ENCODE results near the gene SPATA33. TPM values are rescaled to one million over a fixed set of nuclear protein-coding genes. Genes with fewer than 3 reads are reported as not detected.
"Not testable (repeated sequence)": the region's sequence is repeated elsewhere in the genome, so short reads cannot be mapped to it uniquely, and the experiment has no call there.

SPATA33 gene
- total RNA-seq, 1 donor from 2014 or later: 13.8 TPM

GRCh38 chr16:89697616-89698331, 40.1 kb downstream of the SPATA33 start:
- H3K4me3 Mint-ChIP-seq (ENCODE audit: unreplicated experiment): no peak overlapping the region

GRCh38 chr16:89698717-89699116, 41.1 kb downstream of the SPATA33 start:
- H3K27ac Mint-ChIP-seq (ENCODE audit: unreplicated experiment); H3K9me3 Mint-ChIP-seq (ENCODE audit: unreplicated experiment): not testable (repeated sequence)
- H3K4me3 Mint-ChIP-seq (ENCODE audit: unreplicated experiment): peak overlapping the region; percentile 85

More at GRCh38 chr16:89697616-89698331, 40.1 kb downstream of the SPATA33 start:
- TF ChIP-seq CTCF (IDR thresholded peaks at IDR 0.05; ENCODE audit: unreplicated experiment): no peak
- Mint-ChIP-seq H3K9me3 (ENCODE audit: unreplicated experiment) (no peaks in the 10 kb centered on the region), H3K27ac (ENCODE audit: unreplicated experiment) (no peak overlapping the region), H3K36me3 (ENCODE audit: low read depth, unreplicated experiment) (peaks cover 12% of the 10 kb centered on the region), H3K4me1 (ENCODE audit: unreplicated experiment) (no peaks in the 10 kb centered on the region), H3K27me3 (ENCODE audit: unreplicated experiment) (peaks cover 22% of the 10 kb centered on the region)
- DNase-seq (ENCODE audit: low spot score): no peak

GRCh38 chr16:89699629-89700099, 42.0 kb downstream of the SPATA33 start:
- peaks cover 20% of the 10 kb centered on the region for H3K27me3 Mint-ChIP-seq (ENCODE audit: unreplicated experiment)
- H3K9me3 Mint-ChIP-seq (ENCODE audit: unreplicated experiment); DNase-seq (ENCODE audit: low spot score); H3K27ac Mint-ChIP-seq (ENCODE audit: unreplicated experiment); H3K4me1 Mint-ChIP-seq (ENCODE audit: unreplicated experiment); H3K4me3 Mint-ChIP-seq (ENCODE audit: unreplicated experiment); H3K36me3 Mint-ChIP-seq (ENCODE audit: low read depth, unreplicated experiment): not testable (repeated sequence)

More at GRCh38 chr16:89698717-89699116, 41.1 kb downstream of the SPATA33 start:
- H3K27me3 Mint-ChIP-seq (ENCODE audit: unreplicated experiment): peaks cover 21% of the 10 kb centered on the region
- not testable (repeated sequence) for H3K36me3 Mint-ChIP-seq (ENCODE audit: low read depth, unreplicated experiment); DNase-seq (ENCODE audit: low spot score); H3K4me1 Mint-ChIP-seq (ENCODE audit: unreplicated experiment)

DNA sequence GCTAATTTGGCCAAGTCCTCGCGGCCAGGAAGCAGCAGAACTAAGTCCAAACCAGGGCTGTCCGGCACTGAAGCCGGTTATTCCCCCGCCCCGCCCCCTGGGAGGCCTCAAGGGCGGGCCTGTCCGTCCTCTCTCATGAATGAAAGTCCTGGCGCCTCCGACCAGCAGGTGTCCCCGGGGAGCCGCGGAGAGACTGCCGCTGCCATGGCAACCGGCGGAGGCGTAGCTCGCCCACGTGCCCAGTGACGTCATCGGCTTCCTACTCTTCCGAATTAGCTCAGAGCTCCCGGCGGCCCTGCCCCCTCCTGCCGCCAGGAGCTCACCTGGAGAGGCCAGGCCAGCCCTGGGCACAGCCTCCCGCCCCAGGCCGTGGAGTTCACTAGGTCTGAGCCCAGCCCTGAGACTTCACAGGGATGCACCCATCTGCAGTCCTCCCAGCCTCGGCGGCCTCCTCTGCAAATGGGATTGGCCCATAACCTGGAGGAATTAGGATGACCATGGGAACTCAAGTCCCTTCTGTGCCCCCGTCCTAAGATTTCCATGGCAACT, 42.5 kb downstream of the SPATA33 start:
- Mint-ChIP-seq H3K27ac (ENCODE audit: unreplicated experiment) (no peak overlapping the region), H3K27me3 (ENCODE audit: unreplicated experiment) (peaks cover 20% of the 10 kb centered on the region), H3K9me3 (ENCODE audit: unreplicated experiment) (no peaks in the 10 kb centered on the region), H3K4me3 (ENCODE audit: unreplicated experiment) (peak overlapping the region; percentile 25), H3K4me1 (ENCODE audit: unreplicated experiment) (no peaks in the 10 kb centered on the region), H3K36me3 (ENCODE audit: low read depth, unreplicated experiment) (peaks cover 6% of the 10 kb centered on the region)
- peak; percentile 72 for TF ChIP-seq CTCF (IDR thresholded peaks at IDR 0.05; ENCODE audit: unreplicated experiment)
- DNase-seq (ENCODE audit: low spot score): peak; percentile 99

- TF ChIP-seq CTCF (IDR thresholded peaks at IDR 0.05; ENCODE audit: unreplicated experiment): no peak
- Mint-ChIP-seq H3K27me3 (ENCODE audit: unreplicated experiment) (peaks cover 15% of the 10 kb centered on the region), H3K4me3 (ENCODE audit: unreplicated experiment) (peak overlapping the region; percentile 25), H3K36me3 (ENCODE audit: low read depth, unreplicated experiment) (peaks cover 6% of the 10 kb centered on the region), H3K4me1 (ENCODE audit: unreplicated experiment) (no peaks in the 10 kb centered on the region), H3K9me3 (ENCODE audit: unreplicated experiment) (no peaks in the 10 kb centered on the region), H3K27ac (ENCODE audit: unreplicated experiment) (no peak overlapping the region)
- peak; percentile 60 for DNase-seq (ENCODE audit: low spot score)
These were observed 43.2 kb downstream of the SPATA33 start for GRCh38 chr16:89700649-89701424.
